ENCODE data around the gene CNST.

Gene CNST

GRCh38 chr1:246566128-246566812 is at the start of gene CNST, which contains the start of gene TFB2M:
CNST (plus strand) TSS chr1:246566456; CDS start chr1:246591563, 25,107 bp downstream.
TFB2M (minus strand) TSS chr1:246566261; CDS start chr1:246566138, 123 bp downstream.
- peaks cover 30% of the 10 kb centered on the region for H3K36me3 ChIP-seq (ENCODE audit: insufficient read depth, insufficient read length, low read length)
- peak within 1 kb of the TSS; percentile 87 for H3K9ac ChIP-seq (ENCODE audit: insufficient read length, low read depth)
- TF ChIP-seq YY1 (IDR thresholded peaks at IDR 0.05; ENCODE audit: insufficient read depth, insufficient read length) (no peak), SUZ12 (IDR thresholded peaks at IDR 0.05; ENCODE audit: extremely low read depth, insufficient read depth, insufficient read length) (no peak), ZNF274 (IDR thresholded peaks at IDR 0.05; ENCODE audit: low read depth, low read length) (no peak)
- no peaks in the 10 kb centered on the region for H3K9me3 ChIP-seq (ENCODE audit: insufficient read depth, low read length)
- peak; percentile 98 for DNase-seq (ENCODE audit: low read depth, low spot score)
- H3K27me3 ChIP-seq (ENCODE audit: insufficient read depth, insufficient read length), result no peaks in the 10 kb centered on the region
- no peaks in the 10 kb centered on the region for H3K4me1 ChIP-seq (ENCODE audit: insufficient read depth, insufficient read length)
- peak within 1 kb of the TSS; percentile 68 for H3K4me3 ChIP-seq (ENCODE audit: insufficient read length, low read depth)

GRCh38 chr1:246517391-246517790 is 48.9 kb upstream of the CNST start:
- Histone ChIP-seq H3K9me3 (ENCODE audit: insufficient read depth, low read length) (peaks cover 47% of the 10 kb centered on the region), H3K4me3 (ENCODE audit: insufficient read length, low read depth) (no peak overlapping the region), H3K4me1 (ENCODE audit: insufficient read depth, insufficient read length) (no peaks in the 10 kb centered on the region), H3K36me3 (ENCODE audit: insufficient read depth, insufficient read length, low read length) (no peaks in the 10 kb centered on the region), H3K27me3 (ENCODE audit: insufficient read depth, insufficient read length) (no peaks in the 10 kb centered on the region), H3K9ac (ENCODE audit: insufficient read length, low read depth) (no peak overlapping the region)
- no peak for TF ChIP-seq ZNF274 (IDR thresholded peaks at IDR 0.05; ENCODE audit: low read depth, low read length)
- TF ChIP-seq YY1 (IDR thresholded peaks at IDR 0.05; ENCODE audit: insufficient read depth, insufficient read length), result no peak
- no peak for TF ChIP-seq SUZ12 (IDR thresholded peaks at IDR 0.05; ENCODE audit: extremely low read depth, insufficient read depth, insufficient read length)
- DNase-seq (ENCODE audit: low read depth, low spot score), result no peak

GRCh38 chr1:246518456-246519205 is 47.6 kb upstream of the CNST start:
- Histone ChIP-seq H3K9me3 (ENCODE audit: insufficient read depth, low read length) (peaks cover 37% of the 10 kb centered on the region), H3K9ac (ENCODE audit: insufficient read length, low read depth) (no peak overlapping the region), H3K4me3 (ENCODE audit: insufficient read length, low read depth) (no peak overlapping the region), H3K36me3 (ENCODE audit: insufficient read depth, insufficient read length, low read length) (no peaks in the 10 kb centered on the region), H3K4me1 (ENCODE audit: insufficient read depth, insufficient read length) (no peaks in the 10 kb centered on the region), H3K27me3 (ENCODE audit: insufficient read depth, insufficient read length) (no peaks in the 10 kb centered on the region)
- no peak for DNase-seq (ENCODE audit: low read depth, low spot score)
- TF ChIP-seq ZNF274 (IDR thresholded peaks at IDR 0.05; ENCODE audit: low read depth, low read length) (no peak), SUZ12 (IDR thresholded peaks at IDR 0.05; ENCODE audit: extremely low read depth, insufficient read depth, insufficient read length) (no peak), YY1 (IDR thresholded peaks at IDR 0.05; ENCODE audit: insufficient read depth, insufficient read length) (no peak)

GRCh38 chr1:246519514-246519913 is 46.7 kb upstream of the CNST start:
- Histone ChIP-seq H3K4me3 (ENCODE audit: insufficient read length, low read depth) (no peak overlapping the region), H3K27me3 (ENCODE audit: insufficient read depth, insufficient read length) (no peaks in the 10 kb centered on the region), H3K4me1 (ENCODE audit: insufficient read depth, insufficient read length) (no peaks in the 10 kb centered on the region), H3K9ac (ENCODE audit: insufficient read length, low read depth) (no peak overlapping the region), H3K36me3 (ENCODE audit: insufficient read depth, insufficient read length, low read length) (no peaks in the 10 kb centered on the region), H3K9me3 (ENCODE audit: insufficient read depth, low read length) (peaks cover 29% of the 10 kb centered on the region)
- DNase-seq (ENCODE audit: low read depth, low spot score), result no peak
- TF ChIP-seq ZNF274 (IDR thresholded peaks at IDR 0.05; ENCODE audit: low read depth, low read length) (no peak), YY1 (IDR thresholded peaks at IDR 0.05; ENCODE audit: insufficient read depth, insufficient read length) (no peak), SUZ12 (IDR thresholded peaks at IDR 0.05; ENCODE audit: extremely low read depth, insufficient read depth, insufficient read length) (no peak)

GRCh38 chr1:246526380-246526779 is 39.9 kb upstream of the CNST start:
- peaks cover 12% of the 10 kb centered on the region for H3K9me3 ChIP-seq (ENCODE audit: insufficient read depth, low read length)
- H3K4me1 ChIP-seq (ENCODE audit: insufficient read depth, insufficient read length), result no peaks in the 10 kb centered on the region
- DNase-seq (ENCODE audit: low read depth, low spot score), result no peak
- H3K9ac ChIP-seq (ENCODE audit: insufficient read length, low read depth), result no peak overlapping the region
- no peaks in the 10 kb centered on the region for H3K36me3 ChIP-seq (ENCODE audit: insufficient read depth, insufficient read length, low read length)
- no peak for TF ChIP-seq SUZ12 (IDR thresholded peaks at IDR 0.05; ENCODE audit: extremely low read depth, insufficient read depth, insufficient read length)
- no peak for TF ChIP-seq ZNF274 (IDR thresholded peaks at IDR 0.05; ENCODE audit: low read depth, low read length)
- no peak for TF ChIP-seq YY1 (IDR thresholded peaks at IDR 0.05; ENCODE audit: insufficient read depth, insufficient read length)
- no peaks in the 10 kb centered on the region for H3K27me3 ChIP-seq (ENCODE audit: insufficient read depth, insufficient read length)
- no peak overlapping the region for H3K4me3 ChIP-seq (ENCODE audit: insufficient read length, low read depth)

GRCh38 chr1:246526915-246527314 is 39.3 kb upstream of the CNST start:
- Histone ChIP-seq H3K4me1 (ENCODE audit: insufficient read depth, insufficient read length) (no peaks in the 10 kb centered on the region), H3K4me3 (ENCODE audit: insufficient read length, low read depth) (no peak overlapping the region), H3K36me3 (ENCODE audit: insufficient read depth, insufficient read length, low read length) (no peaks in the 10 kb centered on the region), H3K9me3 (ENCODE audit: insufficient read depth, low read length) (peaks cover 16% of the 10 kb centered on the region), H3K9ac (ENCODE audit: insufficient read length, low read depth) (no peak overlapping the region), H3K27me3 (ENCODE audit: insufficient read depth, insufficient read length) (no peaks in the 10 kb centered on the region)
- TF ChIP-seq ZNF274 (IDR thresholded peaks at IDR 0.05; ENCODE audit: low read depth, low read length) (no peak), YY1 (IDR thresholded peaks at IDR 0.05; ENCODE audit: insufficient read depth, insufficient read length) (no peak), SUZ12 (IDR thresholded peaks at IDR 0.05; ENCODE audit: extremely low read depth, insufficient read depth, insufficient read length) (no peak)
- no peak for DNase-seq (ENCODE audit: low read depth, low spot score)

Data from NT2/D1 (cell line).